GM19452 (cell line): ENCODE measurements around the gene ASIC5.
A peak's percentile ranks its signal among the peaks of the same experiment; 100 is the strongest.
"Not testable (repeated sequence)": the region's sequence is repeated elsewhere in the genome, so short reads cannot be mapped to it uniquely, and the experiment has no call there.

Experiments
- ATAC-seq: cut with Tn5 transposase; IDR thresholded peaks from one replicate; pipeline ENCODE4 v1.9.1; 2021; ENCODE audit not compliant: unreplicated experiment

The ASIC5 gene

DNA sequence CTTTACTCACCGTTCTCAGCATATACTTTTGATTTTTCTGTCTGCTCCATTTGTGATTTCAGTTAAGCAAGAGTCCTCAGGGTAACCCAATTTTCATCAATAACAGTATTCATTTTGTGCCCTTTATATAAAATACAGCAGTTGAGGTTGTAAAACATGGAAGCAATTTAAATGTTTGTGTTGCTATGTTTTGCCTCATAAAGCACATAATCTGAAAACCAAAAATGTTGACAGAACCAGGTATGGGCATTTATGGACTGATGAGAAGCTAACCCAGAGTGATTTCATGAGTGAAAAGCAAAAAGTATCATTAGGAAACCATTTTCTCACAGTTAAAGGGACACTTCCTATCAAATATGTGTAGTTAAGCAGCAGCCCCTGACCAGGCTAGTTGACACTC lies at the start of gene ASIC5:
TSS of gene ASIC5 (minus strand) at position 101 of the 400 bp plus-strand sequence. CDS start at position 50, 51 bp downstream.
- ATAC-seq: no peak

DNA sequence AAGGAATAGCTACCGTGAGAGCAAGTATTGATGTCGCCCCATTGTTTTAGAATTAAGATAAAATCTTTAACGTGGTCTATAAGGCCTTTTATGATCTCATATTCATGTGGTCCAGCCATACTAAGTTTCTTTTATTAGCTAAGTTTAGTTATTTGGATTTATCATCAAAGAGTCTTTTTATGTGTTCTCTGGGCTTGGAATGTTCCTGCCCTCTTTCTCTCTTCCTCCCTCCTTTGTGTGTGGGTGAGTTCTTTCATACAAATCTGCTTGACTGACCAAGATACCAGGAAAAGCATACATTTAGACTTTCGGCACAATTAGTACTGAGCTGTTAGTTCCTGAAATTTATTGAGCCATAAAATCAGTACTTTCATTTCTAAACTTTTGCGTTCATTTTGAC lies 48.7 kb upstream of the ASIC5 start:
- no peak for ATAC-seq

DNA sequence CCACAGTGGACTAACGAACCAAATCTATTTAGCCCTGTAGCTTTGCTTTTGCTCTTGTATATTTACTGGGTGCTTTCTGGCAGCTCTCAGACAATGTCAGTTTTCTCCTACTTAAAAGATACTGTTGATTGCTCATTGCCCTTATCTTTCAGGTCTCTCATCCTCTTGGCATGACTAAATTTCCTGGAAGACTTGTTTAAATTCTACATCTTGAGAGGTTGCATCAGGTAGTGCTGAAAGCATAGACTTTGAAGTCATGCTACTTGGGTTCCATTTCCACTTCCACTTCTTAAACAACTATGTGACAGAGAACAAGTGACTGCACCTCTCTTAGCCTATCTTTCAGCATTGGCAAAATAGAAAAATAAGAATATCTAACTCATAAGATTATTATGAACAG lies 45.8 kb upstream of the ASIC5 start:
- ATAC-seq: no peak

DNA sequence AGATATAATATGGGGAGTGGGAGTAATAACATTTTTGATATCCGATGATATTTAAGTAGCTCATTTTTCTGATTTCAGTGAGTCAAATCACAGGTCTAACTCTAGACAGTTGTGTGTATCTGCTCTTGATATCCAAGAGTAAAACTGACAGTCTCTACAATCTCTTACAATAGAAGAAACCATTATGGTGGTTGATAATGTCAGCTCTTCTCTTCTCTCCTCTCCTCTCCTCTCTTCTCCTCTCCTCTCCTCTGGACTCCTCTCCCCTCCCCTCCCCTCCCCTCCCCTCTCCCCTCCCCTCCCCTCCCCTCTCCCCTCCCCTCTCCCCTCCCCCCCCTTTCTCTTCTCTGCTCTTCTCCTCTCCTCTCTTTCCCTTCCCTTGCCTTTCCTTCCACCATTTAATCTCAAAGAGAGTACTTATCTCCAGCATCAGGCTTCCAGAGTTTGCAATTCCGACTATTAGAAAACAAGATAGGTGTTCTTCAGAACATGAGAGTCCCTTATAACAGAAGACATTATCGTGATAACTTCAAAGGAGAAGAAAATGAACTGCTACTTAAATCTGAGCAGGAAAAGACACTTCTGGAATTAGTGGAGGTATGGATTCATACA lies 43.6 kb upstream of the ASIC5 start:
- no peak for ATAC-seq

DNA sequence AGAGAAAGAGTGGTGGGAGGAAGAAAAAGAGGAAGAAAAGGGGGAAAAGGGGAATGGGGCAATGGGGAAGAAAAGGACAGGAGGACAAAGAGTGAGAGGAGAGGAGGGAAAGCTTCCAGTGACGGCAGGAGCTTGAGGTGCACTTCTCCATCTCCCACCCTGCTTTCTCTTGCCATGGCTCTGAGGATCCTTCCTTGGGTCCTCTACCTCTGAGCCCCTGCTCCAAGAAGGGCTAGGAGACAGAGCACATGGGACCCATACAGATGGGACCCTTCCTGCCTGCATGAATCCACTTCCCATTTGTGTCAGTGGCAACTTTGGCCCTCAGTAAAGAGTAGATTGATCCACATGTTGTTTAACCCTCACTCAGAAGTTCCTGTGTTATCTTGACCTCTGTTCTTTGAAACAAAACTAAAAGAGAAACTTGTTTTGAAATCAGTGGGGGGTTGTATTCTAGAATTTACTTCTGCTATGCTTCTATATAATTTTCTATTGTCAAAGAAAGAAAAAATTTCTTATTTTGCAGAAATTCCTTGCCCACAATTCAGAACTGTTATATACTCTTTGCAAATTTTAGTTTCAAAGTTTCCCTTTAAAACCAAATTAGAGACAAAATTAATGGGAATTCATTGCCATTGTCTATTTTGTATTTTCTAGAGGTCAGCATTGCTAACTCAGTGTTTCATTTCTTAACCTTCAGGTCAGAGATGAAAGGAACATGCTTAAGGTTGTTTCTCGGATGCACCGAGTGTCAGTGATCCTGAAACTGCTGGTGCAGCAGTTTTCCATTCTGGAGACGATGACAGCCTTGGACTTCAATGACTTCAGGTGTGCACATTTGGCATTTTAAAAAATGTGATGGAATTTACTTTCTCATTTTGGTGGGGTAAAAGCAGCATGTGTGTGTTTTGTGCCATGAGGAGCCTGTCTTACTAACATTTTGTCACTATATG lies 42.4 kb upstream of the ASIC5 start:
- ATAC-seq: peak; percentile 61

DNA sequence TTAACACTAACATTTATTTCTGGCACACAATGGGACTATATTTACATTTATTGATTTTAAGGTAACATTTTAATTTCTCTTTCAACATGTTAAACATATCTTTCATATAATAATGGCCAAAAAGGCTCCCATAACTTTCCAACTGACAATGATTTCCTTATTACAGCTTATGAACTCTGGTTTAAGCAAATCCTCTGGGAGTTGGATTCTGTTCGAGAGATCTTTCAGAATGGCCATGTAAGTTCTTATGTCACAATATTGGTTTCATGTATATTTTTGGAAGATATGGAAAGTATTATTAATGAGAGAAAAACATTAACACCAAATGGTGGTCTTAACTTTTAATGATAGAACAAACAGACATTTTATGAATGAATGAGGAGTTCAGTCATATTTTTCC lies 41.5 kb upstream of the ASIC5 start:
- no peak for ATAC-seq

DNA sequence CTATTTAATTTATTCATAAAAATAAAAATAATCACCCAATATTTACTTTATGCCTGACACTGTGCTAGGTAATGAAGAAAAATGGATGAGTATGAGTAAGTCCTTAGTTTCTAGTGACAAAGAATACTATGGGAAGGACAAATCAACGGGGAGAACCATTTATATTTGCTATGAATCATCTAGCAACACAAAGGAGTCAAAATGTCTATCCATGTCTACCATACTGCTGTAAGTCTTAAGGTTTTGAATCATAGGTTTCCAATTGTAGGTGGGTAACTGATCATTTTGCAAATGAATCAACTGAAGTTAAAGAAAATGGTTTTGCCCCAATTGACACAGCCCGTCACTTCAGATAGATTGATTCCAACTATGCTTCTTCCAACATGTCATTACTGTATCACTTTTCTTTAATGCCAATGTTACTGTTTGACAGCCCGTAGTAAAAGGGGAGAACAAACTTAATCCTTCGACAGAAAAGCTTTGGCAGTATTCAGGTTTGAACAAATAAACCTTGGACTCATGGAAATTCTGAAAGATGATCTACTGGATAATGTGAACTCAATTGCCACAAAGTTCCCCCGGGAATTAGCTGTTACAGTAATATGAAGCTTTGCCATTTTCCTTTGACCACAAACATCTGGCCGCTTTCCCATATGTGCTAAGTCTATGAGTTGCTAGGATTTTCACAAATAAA lies 40.6 kb upstream of the ASIC5 start:
- ATAC-seq: no peak

DNA sequence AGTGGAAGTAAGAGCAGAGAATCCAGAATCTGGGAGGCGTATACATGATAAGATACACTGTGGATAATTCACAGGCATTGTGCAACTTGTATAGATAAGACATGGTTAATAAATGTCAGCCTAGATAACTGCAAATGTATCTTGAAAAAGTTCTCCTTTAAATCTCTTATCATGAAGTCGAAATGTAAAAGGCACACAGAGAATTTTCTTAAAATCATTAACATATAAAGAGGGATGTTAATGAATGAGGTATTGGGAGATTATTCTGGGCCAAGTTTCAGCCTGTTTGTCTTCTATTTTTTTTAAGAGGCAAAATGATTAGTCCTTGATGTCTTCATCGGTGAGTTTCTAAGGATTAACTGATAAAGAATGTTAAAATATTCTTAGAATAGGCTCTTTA lies 38.3 kb upstream of the ASIC5 start:
- no peak for ATAC-seq

DNA sequence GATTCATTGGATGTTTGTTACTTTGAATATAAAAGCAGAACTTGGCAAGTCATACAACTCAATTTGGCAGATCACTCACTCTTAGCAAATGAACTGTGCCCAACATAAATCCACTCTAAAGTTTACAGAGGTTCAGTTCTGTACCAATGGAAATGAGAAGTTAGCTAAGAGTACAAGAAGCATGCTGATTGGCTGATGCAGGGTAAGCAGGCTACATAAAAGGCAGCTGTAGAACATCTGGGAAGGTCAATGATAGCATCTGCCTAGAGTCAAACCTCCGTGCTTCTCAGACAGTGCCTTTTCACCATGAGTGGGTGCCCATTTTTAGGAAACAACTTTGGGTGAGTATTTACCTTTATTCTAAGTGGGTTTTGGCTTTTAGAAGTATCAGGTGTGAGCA lies 37.4 kb upstream of the ASIC5 start, which contains the start of gene TDO2:
TSS of gene TDO2 (plus strand) at position 244 of the 400 bp plus-strand sequence. CDS start at position 307, 63 bp downstream.
- no peak for ATAC-seq

- ATAC-seq: no peak
Observed at GRCh38 chr4:155901013-155901412, 34.9 kb upstream of the ASIC5 start.

DNA sequence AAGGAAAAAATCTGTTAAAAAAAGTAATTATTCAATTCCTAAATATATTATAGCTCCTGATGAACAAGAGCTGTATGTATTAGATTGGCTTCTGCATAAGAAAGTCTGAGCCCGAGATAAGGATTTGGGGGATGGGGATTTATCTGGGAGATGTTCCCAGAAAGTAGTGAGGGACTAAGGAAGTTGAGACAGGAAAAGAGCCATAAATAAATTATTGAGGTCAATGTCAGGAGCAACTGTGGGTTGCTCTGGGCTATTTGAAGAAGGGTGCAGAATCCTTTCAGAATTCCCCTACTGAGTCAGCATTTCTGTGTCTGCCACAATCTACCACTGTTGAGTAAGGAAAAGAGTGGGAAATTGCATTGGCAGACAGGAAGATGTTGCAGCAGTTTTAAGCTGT lies 34.3 kb upstream of the ASIC5 start:
- no peak for ATAC-seq

DNA sequence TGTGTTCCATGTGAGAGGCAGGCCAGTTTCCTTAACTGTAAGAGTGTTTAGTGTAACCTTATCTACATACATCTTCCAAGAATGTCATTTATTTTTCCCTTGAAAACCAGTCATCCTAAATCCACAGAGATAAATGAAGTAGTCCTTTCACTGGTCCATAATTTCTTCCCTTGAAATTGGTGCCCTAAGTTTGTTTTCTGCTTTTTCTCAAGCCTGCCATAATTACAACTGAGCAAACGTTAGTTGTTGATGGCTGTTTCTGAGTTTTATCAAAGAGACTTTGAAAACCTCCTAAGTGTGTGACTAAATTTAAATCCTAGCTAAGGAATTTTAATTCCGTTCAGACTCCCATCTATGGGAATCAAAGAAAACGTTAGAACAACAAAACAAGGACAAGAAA lies 33.8 kb upstream of the ASIC5 start:
- ATAC-seq: no peak

- ATAC-seq: not testable (repeated sequence)
Observed at GRCh38 chr4:155898371-155898770, 32.3 kb upstream of the ASIC5 start.

DNA sequence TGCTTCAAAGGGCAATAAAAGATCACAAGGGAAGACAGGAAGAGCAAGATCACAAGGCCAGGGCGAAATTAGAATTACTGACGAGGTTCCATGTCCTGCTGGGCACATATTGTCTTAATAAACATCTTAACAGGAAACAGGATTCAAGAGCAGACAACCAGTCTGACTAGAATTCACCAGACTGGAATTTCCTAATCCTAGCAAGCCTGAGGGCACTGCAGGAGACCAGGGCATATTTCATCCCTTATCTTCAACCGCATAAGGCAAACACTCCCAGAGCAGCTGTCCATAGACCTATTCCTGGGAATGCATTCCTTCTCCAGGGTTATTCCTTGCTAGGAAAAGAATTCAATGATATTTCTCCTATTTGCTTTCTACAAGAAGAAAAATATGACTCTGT lies 25.0 kb upstream of the ASIC5 start:
- no peak for ATAC-seq

DNA sequence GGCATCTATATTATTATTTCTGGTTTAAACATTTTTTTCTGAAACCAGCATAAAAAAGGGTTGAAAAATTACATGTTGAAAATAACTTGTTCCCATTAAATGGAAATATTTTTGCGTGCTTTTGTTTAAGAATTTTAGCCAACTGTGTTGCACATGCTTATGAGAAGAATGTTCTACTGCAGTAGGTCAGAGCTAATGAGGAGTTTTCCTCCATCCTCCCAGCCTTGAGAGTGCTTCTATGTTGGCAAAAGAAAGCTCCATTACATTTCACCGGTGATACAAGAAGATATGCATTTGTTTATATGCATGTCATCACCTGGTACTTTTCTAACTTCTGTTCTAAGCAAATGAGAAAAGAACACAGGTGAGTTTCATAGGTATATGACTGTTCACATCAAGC lies 23.9 kb upstream of the ASIC5 start:
- no peak for ATAC-seq

DNA sequence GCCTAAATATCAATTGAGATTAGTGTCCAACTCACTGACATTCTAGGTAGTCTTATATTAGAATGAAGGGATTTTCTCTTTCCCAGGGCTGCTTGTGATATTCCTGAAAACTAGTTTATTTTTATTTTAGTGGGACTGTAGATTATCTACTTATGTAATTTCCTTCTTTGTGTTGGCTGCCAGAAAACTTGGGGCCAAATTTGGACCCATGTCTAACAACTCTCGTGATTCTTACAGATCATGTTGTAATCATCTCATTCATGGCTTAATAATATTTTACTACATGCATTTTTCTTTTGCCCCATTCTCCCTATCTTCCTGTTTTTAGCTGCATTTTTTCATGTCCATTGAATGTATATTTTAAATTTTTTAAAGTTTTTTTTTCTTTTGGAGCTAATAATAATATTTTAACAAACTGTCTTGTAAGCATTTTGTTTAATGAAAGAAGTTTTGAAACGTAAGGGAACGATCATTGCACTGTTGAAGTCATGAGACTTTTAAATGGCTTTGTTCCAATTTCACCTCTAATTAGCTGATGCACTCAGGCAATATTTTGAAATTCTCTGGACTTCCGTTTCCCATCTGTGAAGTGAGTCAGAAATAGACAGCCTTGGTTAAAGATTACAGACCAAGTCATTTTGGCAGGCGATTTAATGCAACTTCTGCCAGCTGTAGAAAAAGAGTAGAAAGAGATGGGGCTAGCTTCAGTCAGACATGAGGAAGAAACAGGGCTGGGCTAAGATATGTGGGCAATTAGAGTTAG lies 23.1 kb upstream of the ASIC5 start:
- ATAC-seq: peak; percentile 96

DNA sequence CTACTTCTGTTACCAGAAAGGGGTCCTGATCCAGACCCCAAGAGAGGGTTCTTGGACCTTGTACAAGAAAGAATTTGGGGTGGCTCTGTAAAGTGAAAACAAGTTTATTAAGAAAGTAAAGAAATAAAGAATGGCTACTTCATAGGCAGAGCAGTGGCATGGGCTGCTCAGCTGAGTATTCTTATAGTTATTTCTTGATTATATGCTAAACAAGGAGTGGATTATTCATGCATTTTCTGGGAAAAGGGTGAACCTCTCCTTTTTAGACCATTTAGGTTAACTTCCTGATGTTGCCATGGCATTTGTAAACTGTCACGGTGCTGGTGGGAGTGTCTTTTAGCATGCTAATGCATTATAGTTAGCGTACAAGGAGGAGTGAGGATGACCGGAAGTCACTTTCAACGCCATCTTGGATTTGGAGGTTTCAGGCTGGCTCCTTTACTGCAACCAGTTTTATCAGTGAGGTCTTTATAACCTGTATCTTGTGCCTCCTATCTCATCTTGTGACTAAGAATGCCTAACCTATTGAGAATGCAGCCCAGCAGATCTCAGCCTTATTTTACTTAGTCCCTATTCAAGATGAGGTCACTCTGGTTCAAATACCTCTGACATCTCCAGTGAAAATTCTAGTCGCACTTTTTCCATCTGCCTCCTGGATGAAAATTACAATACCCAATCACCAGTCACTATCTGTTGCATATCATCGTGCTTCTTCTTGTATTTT lies 21.9 kb upstream of the ASIC5 start:
- ATAC-seq: no peak

GRCh38 chr4:155887045-155887444 lies 21.0 kb upstream of the ASIC5 start:
- ATAC-seq: no peak

- ATAC-seq: no peak
Observed at GRCh38 chr4:155885666-155886065, 19.6 kb upstream of the ASIC5 start.

GRCh38 chr4:155883895-155884294 lies 17.8 kb upstream of the ASIC5 start:
- ATAC-seq: no peak
